K562 (cell line): ENCODE measurements around the gene AGO3. TPM values are rescaled to one million over a fixed set of nuclear protein-coding genes. Genes with fewer than 3 reads are reported as not detected.

ENCODE experiments used
- BRCA1 ChIP-seq, 2 experiments: fragments of 450-650 bp in 1 of 2; sonication (generic) in 1 of 2; formaldehyde crosslinking in 1 of 2; IDR thresholded peaks; 2 replicates each; pipeline versions ENCODE4 v1.5.0 to v1.6.1; 2017 to 2020; ENCODE audit warnings: mild to moderate bottlenecking in 1 of 2, missing genetic modification reagents in 1 of 2
- BRD9 ChIP-seq: fragments of 450-650 bp; IDR thresholded peaks from 2 replicates; pipeline ENCODE4 v1.6.1; 2018; ENCODE audit warnings: low read depth; ENCODE audit not compliant: partially characterized antibody
- CBFA2T2 ChIP-seq: fragments of 450-650 bp; conservative IDR thresholded peaks from 2 replicates; pipeline ENCODE4 v1.6.1; 2017; ENCODE audit warnings: mild to moderate bottlenecking
- CTBP1 ChIP-seq: fragments of 450-650 bp; IDR thresholded peaks from 2 replicates; pipeline ENCODE4 v1.6.1; 2016; ENCODE audit warnings: borderline replicate concordance
- HNRNPUL1 ChIP-seq: fragments of 200-400 bp; formaldehyde crosslinking; IDR thresholded peaks from 2 replicates; pipeline ENCODE4 v1.6.1; 2017; ENCODE audit warnings: low read length
- LEF1 ChIP-seq: fragments of 450-650 bp; IDR thresholded peaks from 2 replicates; pipeline ENCODE4 v1.6.1; 2016; ENCODE audit warnings: mild to moderate bottlenecking
- MCM3 ChIP-seq: fragments of 450-650 bp; IDR thresholded peaks from 2 replicates; pipeline ENCODE4 v1.6.1; 2016
- NCOA1 ChIP-seq: fragments of 450-650 bp; IDR thresholded peaks from 2 replicates; pipeline ENCODE4 v1.6.1; 2016; ENCODE audit warnings: low read depth
- NR3C1 ChIP-seq: sonication (generic); formaldehyde crosslinking; IDR thresholded peaks from 2 replicates; pipeline ENCODE4 v1.8.1; 2022; ENCODE audit warnings: missing genetic modification reagents
- POLR2G ChIP-seq: fragments of 200-400 bp; formaldehyde crosslinking; IDR thresholded peaks from 2 replicates; pipeline ENCODE4 v1.6.1; 2017; ENCODE audit warnings: low read depth, mild to moderate bottlenecking, antibody characterized with exemption, low read length, moderate library complexity
- SIN3A ChIP-seq, 2 experiments: fragments of 150-350 bp in 1 of 2; IDR thresholded peaks; 2 replicates each; pipeline ENCODE4 v1.6.1; 2011 to 2016; ENCODE audit warnings: borderline replicate concordance in 2 of 2, low read depth in 2 of 2, low read length in 2 of 2, mild to moderate bottlenecking in 2 of 2, moderate library complexity in 2 of 2; ENCODE audit not compliant: control insufficient read depth in 1 of 2
- SRF ChIP-seq, 2 experiments: fragments of 250-450, 450-650 bp in 1 of 2; sonication (Bioruptor Pico) in 1 of 2; sonication (generic) in 1 of 2; formaldehyde crosslinking; IDR thresholded peaks; 2 replicates each; pipeline versions ENCODE4 v1.5.0 to v1.5.1; 2020 to 2022; ENCODE audit warnings: mild to moderate bottlenecking in 1 of 2, missing genetic modification reagents in 1 of 2
- ZNF175 ChIP-seq: fragments of 200-800 bp; sonication (Bioruptor generic); IDR thresholded peaks from 2 replicates; pipeline ENCODE4 v1.6.1; 2016; ENCODE audit warnings: low read depth, mild to moderate bottlenecking, missing genetic modification characterization, missing compliant biosample characterization
- ZNF23 ChIP-seq: fragments of 250-450 bp; sonication (Bioruptor Pico); IDR thresholded peaks from 2 replicates; pipeline ENCODE4 v1.4.0; 2020; ENCODE audit warnings: mild to moderate bottlenecking
- ZNF24 ChIP-seq: fragments of 450-650 bp; IDR thresholded peaks from 2 replicates; pipeline ENCODE4 v1.6.1; 2016
- ZNF584 ChIP-seq: fragments of 200-800 bp; sonication (Bioruptor generic); IDR thresholded peaks from 2 replicates; pipeline ENCODE4 v1.6.1; 2016; ENCODE audit warnings: low read depth, mild to moderate bottlenecking, missing genetic modification characterization, missing compliant biosample characterization
- ZNF780A ChIP-seq: fragments of 250-450 bp; sonication (Bioruptor Pico); IDR thresholded peaks from 2 replicates; pipeline ENCODE4 v1.5.0; 2021; ENCODE audit warnings: mild to moderate bottlenecking
- ZSCAN29 ChIP-seq: fragments of 450-650 bp; IDR thresholded peaks from 2 replicates; pipeline ENCODE4 v1.6.1; 2017
- polyA plus RNA-seq, 8 experiments: library from polyadenylated mRNA; depleted of rRNA in 4 of 8; stranded (reverse) in 5 of 8; unstranded in 3 of 8; fragments of >200 nt; fragmentation: Nextera tagmentation in 2 of 8; fragmentation: Illumina TruSeq in 1 of 8; extraction: Ambion mirVana in 2 of 8; extraction: Trizol in 1 of 8; gene quantifications; 2 replicates each; pipeline versions ENCODE4 v1.2.1 to v1.2.3, GENCODE V29; 2011 to 2014; ENCODE audit warnings: inconsistent platforms in 1 of 8, missing spikeins in 1 of 8
- total RNA-seq, 7 experiments: library from RNA; depleted of rRNA in 6 of 7; stranded (reverse); fragments of >200 nt in 6 of 7; fragmentation: Illumina TruSeq in 2 of 7; extraction: Trizol in 2 of 7; gene quantifications; 2 replicates each; pipeline versions ENCODE4 v1.2.1 to v1.2.3, GENCODE V29; 2011 to 2021; ENCODE audit warnings: low replicate concordance in 1 of 7
- TF ChIP-seq, protein P1 (sequence below): sonication (generic); formaldehyde crosslinking; IDR thresholded peaks from 2 replicates; pipeline ENCODE4 v1.8.0; 2023; ENCODE audit warnings: mild to moderate bottlenecking, missing genetic modification reagents
- TF ChIP-seq, protein P2 (sequence below), 2 experiments: fragments of 150-350 bp in 1 of 2; IDR thresholded peaks; 2 replicates each; pipeline ENCODE4 v1.6.1; 2012 to 2016; ENCODE audit warnings: low read depth in 2 of 2, low read length in 2 of 2, mild to moderate bottlenecking in 1 of 2, moderate library complexity in 1 of 2
- TF ChIP-seq, protein P3 (sequence below): fragments of 150-350 bp; conservative IDR thresholded peaks from 2 replicates; pipeline ENCODE4 v1.6.1; 2014; ENCODE audit warnings: low read length

Gene AGO3
- total and polyA plus RNA-seq, 9 of the 15 experiments (the other 6 are each of a cell fraction or from before 2014, with no cell fraction given) = 4.5 to 41.5 (median 22.7) TPM

DNA sequence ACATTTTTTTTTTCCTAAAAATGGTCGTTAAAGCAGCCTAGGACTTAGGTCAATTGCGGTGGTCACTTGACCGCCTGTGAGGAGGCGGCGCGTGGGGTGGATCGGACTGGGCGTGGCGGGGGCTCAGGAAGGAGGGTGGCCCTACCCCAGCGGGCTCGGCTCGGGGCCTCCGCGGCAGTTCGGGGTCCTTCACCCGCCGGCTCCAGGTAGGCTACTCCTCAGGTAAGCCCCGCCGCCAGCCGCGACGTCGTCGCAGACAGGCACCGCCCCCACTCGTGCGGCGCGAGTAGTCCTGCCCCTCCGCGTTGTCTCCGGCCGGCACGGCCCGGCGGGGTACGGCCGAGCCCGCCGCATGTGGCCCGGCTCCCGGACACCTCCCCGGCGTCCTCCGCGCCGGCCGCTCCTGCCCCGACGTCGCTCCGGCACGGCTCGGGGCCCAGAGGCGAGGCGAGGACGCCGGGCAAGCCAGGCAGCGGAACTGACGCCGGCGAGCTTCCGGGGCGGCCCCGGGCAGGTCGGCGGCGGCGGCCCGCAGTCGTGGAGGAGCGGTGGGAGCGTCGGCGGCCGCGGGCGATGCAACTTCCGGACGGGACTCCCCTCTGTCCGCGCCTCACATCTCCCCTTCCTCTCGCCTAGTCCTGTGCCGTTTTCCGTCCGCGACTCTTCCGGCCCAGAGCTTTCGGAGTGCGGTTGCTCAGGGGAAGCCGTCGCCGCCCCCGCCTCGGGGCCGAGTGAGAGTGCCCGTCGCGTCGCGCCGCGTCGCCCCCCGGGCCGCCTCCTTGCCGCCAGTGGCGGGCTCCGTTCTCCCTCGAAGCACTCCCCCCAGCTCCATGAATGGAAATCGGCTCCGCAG is at the start of gene AGO3 (continued):
- TF ChIP-seq ZNF780A (CRISPR knock-in tag) = peak; percentile 86; the same call in 1 of the 2 replicates
- peak; percentile 29 to 32; a peak in 2 of 4 replicates for TF ChIP-seq SIN3A (IDR thresholded peaks at IDR 0.05; ENCODE audit: borderline replicate concordance in 2 of 2, control insufficient read depth in 1 of 2, low read depth in 2 of 2, low read length in 2 of 2)
- TF ChIP-seq, protein P1, sequence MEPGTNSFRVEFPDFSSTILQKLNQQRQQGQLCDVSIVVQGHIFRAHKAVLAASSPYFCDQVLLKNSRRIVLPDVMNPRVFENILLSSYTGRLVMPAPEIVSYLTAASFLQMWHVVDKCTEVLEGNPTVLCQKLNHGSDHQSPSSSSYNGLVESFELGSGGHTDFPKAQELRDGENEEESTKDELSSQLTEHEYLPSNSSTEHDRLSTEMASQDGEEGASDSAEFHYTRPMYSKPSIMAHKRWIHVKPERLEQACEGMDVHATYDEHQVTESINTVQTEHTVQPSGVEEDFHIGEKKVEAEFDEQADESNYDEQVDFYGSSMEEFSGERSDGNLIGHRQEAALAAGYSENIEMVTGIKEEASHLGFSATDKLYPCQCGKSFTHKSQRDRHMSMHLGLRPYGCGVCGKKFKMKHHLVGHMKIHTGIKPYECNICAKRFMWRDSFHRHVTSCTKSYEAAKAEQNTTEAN (CRISPR knock-in tag) = peak; percentile 81; the same call in 1 of the 2 replicates
- peak; percentile 77 for TF ChIP-seq ZNF24
- TF ChIP-seq CBFA2T2 = no peak
- TF ChIP-seq ZSCAN29 = no peak
- TF ChIP-seq BRCA1 (IDR thresholded peaks at IDR 0.05) = no peak
- peak; percentile 26; the same call in 1 of the 2 replicates for TF ChIP-seq BRCA1 (CRISPR knock-in tag; IDR thresholded peaks at IDR 0.05)
- TF ChIP-seq POLR2G = peak; percentile 98
- no peak for TF ChIP-seq BRD9
- TF ChIP-seq CTBP1 = peak; percentile 95
- no peak for TF ChIP-seq HNRNPUL1
- no peak for TF ChIP-seq ZNF23
- no peak; the same call in 1 of the 2 replicates for TF ChIP-seq ZNF175 (CRISPR knock-in tag)
- peak; percentile 52 for TF ChIP-seq NR3C1 (CRISPR knock-in tag)
- TF ChIP-seq MCM3 = no peak
- TF ChIP-seq, protein P2, sequence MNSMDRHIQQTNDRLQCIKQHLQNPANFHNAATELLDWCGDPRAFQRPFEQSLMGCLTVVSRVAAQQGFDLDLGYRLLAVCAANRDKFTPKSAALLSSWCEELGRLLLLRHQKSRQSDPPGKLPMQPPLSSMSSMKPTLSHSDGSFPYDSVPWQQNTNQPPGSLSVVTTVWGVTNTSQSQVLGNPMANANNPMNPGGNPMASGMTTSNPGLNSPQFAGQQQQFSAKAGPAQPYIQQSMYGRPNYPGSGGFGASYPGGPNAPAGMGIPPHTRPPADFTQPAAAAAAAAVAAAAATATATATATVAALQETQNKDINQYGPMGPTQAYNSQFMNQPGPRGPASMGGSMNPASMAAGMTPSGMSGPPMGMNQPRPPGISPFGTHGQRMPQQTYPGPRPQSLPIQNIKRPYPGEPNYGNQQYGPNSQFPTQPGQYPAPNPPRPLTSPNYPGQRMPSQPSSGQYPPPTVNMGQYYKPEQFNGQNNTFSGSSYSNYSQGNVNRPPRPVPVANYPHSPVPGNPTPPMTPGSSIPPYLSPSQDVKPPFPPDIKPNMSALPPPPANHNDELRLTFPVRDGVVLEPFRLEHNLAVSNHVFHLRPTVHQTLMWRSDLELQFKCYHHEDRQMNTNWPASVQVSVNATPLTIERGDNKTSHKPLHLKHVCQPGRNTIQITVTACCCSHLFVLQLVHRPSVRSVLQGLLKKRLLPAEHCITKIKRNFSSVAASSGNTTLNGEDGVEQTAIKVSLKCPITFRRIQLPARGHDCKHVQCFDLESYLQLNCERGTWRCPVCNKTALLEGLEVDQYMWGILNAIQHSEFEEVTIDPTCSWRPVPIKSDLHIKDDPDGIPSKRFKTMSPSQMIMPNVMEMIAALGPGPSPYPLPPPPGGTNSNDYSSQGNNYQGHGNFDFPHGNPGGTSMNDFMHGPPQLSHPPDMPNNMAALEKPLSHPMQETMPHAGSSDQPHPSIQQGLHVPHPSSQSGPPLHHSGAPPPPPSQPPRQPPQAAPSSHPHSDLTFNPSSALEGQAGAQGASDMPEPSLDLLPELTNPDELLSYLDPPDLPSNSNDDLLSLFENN (IDR thresholded peaks at IDR 0.05; ENCODE audit: low read depth in 2 of 2, low read length in 2 of 2) = no peak; a peak in 1 of 4 replicates
- TF ChIP-seq LEF1 = no peak
- TF ChIP-seq, protein P3, sequence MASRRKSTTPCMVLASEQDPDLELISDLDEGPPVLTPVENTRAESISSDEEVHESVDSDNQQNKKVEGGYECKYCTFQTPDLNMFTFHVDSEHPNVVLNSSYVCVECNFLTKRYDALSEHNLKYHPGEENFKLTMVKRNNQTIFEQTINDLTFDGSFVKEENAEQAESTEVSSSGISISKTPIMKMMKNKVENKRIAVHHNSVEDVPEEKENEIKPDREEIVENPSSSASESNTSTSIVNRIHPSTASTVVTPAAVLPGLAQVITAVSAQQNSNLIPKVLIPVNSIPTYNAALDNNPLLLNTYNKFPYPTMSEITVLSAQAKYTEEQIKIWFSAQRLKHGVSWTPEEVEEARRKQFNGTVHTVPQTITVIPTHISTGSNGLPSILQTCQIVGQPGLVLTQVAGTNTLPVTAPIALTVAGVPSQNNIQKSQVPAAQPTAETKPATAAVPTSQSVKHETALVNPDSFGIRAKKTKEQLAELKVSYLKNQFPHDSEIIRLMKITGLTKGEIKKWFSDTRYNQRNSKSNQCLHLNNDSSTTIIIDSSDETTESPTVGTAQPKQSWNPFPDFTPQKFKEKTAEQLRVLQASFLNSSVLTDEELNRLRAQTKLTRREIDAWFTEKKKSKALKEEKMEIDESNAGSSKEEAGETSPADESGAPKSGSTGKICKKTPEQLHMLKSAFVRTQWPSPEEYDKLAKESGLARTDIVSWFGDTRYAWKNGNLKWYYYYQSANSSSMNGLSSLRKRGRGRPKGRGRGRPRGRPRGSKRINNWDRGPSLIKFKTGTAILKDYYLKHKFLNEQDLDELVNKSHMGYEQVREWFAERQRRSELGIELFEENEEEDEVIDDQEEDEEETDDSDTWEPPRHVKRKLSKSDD = 0 out of 2 replicates have a peak, but pooled peaks have one; percentile 53
- peak; percentile 72; the same call in 1 of the 2 replicates for TF ChIP-seq ZNF584 (CRISPR knock-in tag)
- peak; percentile 91 for TF ChIP-seq NCOA1
- TF ChIP-seq SRF (CRISPR knock-in tag; IDR thresholded peaks at IDR 0.05) = peak in 1 of 2 experiments; percentile 23; a peak in 1 of 4 replicates
